ENCODE measurements around the gene DAAM1.

Gene DAAM1

GRCh38 chr14:59221568-59221967, 33.1 kb downstream of the DAAM1 start:
- DNase-seq (ENCODE audit: low spot score): peak; percentile 21

DNA sequence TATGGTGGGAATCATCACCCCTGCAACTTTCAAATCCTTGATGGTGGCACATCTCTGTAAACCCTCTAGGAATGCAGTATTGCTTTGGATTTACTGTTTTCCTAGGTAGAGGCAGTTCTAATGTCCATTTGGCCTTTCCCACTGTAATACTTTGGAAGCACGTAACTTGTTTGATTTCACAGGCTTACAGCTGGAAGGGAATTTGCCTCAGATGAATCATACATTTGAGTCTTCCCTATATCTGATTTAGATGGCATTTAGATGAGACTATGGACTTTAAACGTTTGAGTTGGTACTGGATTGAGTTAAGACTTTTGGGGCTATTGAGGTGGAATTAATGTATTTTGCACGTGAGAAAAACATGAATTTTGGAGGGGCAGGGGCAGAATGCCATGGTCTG, 35.9 kb downstream of the DAAM1 start:
- no peak for DNase-seq (ENCODE audit: low spot score)

- DNase-seq (ENCODE audit: low spot score): no peak
Observed at GRCh38 chr14:59225281-59225680, 36.8 kb downstream of the DAAM1 start.

- DNase-seq (ENCODE audit: low spot score): no peak
Observed at GRCh38 chr14:59228421-59228820, 40.0 kb downstream of the DAAM1 start.

GRCh38 chr14:59229653-59230406, 41.4 kb downstream of the DAAM1 start:
- DNase-seq (ENCODE audit: low spot score): no peak

GRCh38 chr14:59236195-59236594, 47.7 kb downstream of the DAAM1 start:
- DNase-seq (ENCODE audit: low spot score): no peak

DNA sequence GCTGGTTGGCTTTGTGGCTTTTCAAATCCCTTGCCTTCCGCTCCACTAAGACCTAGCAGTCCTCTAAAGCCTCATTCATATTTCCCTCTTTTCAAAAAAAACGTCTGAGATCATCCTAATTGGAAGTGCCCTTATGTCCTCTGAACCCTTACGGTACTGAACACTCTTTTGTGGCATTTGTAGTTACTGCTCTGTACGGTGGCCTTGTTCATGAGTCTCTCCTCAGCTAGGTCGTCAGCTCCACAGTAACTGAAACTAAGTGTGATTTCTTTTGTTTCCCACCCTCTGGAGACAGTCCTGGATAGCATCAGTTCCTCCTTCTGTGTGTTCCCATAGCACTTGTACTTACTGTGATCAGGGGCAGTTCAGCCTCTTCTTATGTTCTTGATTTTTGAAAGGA, 49.7 kb downstream of the DAAM1 start:
- DNase-seq (ENCODE audit: low spot score): no peak

- no peak for DNase-seq (ENCODE audit: low spot score)
Observed at GRCh38 chr14:59239022-59239421, 50.6 kb downstream of the DAAM1 start.

- DNase-seq (ENCODE audit: low spot score): no peak
Observed at GRCh38 chr14:59240356-59240755, 51.9 kb downstream of the DAAM1 start.

DNA sequence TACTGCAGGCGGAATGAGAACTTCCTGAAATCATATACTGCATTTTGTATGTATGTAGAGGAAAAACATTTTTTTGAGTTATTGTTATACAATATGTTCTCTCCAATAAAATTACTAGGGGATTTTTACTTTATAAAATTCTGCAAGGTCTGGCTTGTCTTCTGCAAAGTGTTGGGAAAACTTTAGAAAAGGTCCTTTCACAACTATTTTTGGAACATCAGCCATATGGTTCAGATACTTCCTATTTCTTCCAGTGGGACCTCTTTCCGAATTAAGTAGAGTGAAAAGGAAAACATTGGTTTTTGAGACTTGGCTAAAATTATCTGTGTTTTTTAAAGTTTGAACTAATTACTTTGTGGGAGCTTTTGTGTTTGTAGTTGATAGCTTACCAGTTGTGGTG, 52.7 kb downstream of the DAAM1 start:
- no peak for DNase-seq (ENCODE audit: low spot score)

- DNase-seq (ENCODE audit: low spot score): no peak
Observed at GRCh38 chr14:59243174-59243573, 54.7 kb downstream of the DAAM1 start.

DNA sequence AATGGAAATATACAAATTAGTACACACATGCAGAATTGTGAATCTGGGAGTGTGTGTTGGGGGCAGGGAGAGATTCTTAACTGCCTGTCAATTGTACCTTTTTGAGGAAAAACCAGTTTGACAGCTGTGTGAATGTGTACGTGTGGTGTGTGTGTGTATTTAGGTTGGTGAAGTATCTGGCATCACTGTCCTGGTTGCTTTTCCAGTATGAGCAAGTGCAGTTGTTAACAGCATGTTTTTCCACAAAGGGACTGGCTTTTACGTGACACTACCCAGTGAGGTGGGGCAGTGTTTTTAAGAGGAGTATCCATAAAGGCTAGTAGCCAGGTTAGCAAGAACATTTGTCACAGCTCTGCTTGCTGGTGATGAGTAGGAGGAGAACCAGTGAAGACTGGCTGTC, 56.1 kb downstream of the DAAM1 start:
- DNase-seq (ENCODE audit: low spot score): no peak

DNA sequence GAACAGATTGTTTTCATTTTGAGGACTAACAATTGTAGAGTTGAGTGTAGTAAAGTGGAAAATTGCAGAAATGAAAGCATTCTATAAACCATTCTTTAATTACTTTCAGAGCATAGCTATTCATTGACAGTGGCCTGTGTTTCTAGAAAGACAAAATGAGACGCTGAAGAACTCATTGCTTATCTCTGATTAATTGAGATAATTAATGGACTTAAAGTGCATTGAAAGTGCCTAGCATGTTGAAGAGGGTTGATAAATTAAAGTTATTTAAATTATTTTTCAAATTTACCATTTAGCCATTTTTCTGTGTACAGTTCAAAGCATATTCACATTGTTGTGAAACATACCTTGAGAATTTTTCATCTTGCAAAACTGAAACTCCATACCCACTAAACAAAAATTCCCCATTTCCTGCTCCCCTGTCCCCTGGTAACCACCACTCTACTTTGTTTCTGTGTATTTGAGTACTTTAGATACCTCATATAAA, 57.4 kb downstream of the DAAM1 start:
- DNase-seq (ENCODE audit: low spot score): no peak

GRCh38 chr14:59246566-59246965, 58.1 kb downstream of the DAAM1 start:
- no peak for DNase-seq (ENCODE audit: low spot score)

GRCh38 chr14:59247801-59248584, 59.5 kb downstream of the DAAM1 start:
- no peak for DNase-seq (ENCODE audit: low spot score)

DNA sequence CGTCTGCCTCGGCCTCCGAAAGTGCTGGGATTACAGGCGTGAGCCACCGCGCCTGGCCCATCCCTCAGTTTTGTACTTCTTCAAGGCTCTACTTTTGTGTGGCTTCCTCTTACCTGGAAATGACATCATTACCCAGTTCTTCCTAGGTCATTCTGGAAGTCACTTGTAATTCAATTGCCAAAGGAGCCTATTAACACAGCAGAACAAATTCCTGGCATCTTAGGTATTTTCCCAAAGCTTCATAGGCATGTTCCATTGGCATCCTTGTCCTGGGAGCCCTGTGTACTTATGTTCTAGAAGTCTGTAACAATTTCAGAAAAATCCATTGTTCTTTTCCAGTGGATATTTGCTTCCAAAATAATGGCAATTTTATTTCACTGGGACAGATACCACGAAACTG, 60.6 kb downstream of the DAAM1 start:
- no peak for DNase-seq (ENCODE audit: low spot score)

DNA sequence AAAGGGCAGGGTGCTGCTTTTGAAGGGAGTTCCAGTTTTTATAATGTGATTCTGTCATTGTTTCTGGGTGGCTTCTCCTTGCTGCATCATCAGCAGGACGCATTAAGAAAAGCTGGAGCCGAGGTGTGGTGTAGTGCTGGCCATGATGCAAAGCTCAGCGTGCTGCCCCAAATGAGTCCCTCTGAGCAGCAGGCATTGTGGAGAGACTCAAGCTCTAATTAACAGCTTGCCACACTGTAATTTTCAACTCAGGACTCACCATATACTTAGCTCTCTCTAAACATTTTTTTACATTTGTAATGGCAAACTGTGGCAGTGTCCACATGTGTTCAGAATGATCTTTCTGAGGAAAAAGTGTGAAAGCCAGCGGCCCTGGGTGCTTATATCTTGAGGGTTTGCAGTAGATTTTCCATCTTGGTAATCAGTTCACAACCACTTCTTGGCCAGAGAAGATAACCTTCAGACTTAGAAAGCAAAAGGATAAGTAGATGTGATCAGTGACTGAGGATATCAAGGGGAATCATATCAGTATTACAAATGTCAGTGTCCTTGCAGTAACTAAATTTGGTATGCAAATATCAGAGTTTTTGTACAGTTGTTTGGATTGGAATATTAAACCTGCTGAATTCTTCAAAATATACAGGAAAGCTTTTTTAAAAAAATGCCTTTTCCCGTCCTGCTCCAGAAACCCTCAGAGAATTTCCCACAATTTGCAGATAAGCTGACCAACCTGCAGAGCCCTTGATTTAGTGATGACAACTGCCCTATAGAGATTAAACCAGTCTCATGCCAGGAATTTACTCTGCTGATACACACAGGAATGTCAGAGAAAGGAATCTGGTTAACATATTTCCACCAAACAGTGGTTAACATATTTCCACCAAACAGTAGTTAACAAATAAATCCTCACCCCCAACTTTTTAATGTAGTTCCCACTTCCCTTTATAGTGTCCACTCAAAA, 63.6 kb downstream of the DAAM1 start:
- DNase-seq (ENCODE audit: low spot score): peak; percentile 23

DNA sequence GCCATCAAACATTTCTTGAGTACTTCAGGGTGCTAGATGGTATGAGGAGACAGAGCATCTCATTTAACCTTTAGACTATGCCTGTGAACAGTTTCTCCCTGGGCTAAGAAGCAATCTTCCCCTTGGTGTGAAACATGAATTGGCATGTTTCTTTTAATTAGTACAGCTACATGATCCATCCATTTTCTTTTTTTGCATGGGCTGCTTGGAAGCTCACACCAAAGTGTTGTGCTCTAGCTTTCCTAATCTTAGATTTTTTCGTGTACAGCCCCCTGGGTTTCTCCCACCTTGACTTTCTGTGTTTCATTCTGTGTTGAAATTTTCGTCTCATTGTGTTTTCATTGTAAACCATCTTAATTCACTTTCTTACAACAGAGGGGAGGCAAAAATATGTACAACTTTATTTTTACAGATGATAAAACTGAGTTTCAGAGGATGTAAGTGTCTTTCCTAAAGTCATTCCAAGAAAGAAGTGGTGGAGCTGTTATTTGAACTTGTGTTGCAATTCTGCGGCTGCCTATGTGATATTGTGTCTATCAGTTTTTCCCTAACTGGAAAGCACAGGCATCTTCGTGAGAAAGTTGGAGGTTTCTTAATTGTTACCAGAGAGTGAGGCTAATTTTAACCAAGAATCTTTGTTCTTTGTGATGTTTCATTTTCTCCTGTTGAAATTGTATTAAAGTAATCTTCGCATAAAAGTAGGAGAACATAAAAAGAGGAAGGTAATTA, 64.5 kb downstream of the DAAM1 start:
- DNase-seq (ENCODE audit: low spot score): peak; percentile 44

- DNase-seq (ENCODE audit: low spot score): no peak
Observed at GRCh38 chr14:59253527-59253926, 65.1 kb downstream of the DAAM1 start.

GRCh38 chr14:59254146-59254910, 65.9 kb downstream of the DAAM1 start:
- DNase-seq (ENCODE audit: low spot score): peak; percentile 78

Measured in AG20443 (cell line).